HG03108 (cell line): ENCODE data around the gene CCNI2.

Experiments used
- ATAC-seq: cut with Tn5 transposase; IDR thresholded peaks from one replicate; pipeline ENCODE4 v1.9.1; 2021; ENCODE audit warnings: moderate library complexity; ENCODE audit not compliant: unreplicated experiment

CCNI2 gene

GRCh38 chr5:132764671-132765238 is 17.5 kb downstream of the CCNI2 start:
- ATAC-seq: no peak

- ATAC-seq: no peak
Measured at GRCh38 chr5:132765311-132766019, 18.2 kb downstream of the CCNI2 start.

- no peak for ATAC-seq
Measured at GRCh38 chr5:132766020-132766805, 19.0 kb downstream of the CCNI2 start.

- no peak for ATAC-seq
Measured at GRCh38 chr5:132766806-132767055, 19.5 kb downstream of the CCNI2 start.

- no peak for ATAC-seq
Measured at GRCh38 chr5:132767150-132767549, 19.9 kb downstream of the CCNI2 start.

GRCh38 chr5:132768485-132768868 is 21.3 kb downstream of the CCNI2 start:
- ATAC-seq: no peak

- no peak for ATAC-seq
Measured at GRCh38 chr5:132770476-132771159, 23.4 kb downstream of the CCNI2 start.

- ATAC-seq: no peak
Measured at GRCh38 chr5:132771503-132771998, 24.3 kb downstream of the CCNI2 start.

- ATAC-seq: no peak
Measured at GRCh38 chr5:132772291-132773070, 25.3 kb downstream of the CCNI2 start.

GRCh38 chr5:132773114-132773513 is 25.9 kb downstream of the CCNI2 start:
- no peak for ATAC-seq

GRCh38 chr5:132773601-132774355 is 26.6 kb downstream of the CCNI2 start:
- ATAC-seq: no peak

GRCh38 chr5:132774406-132774805 is 27.2 kb downstream of the CCNI2 start:
- no peak for ATAC-seq

GRCh38 chr5:132774896-132775295 is 27.7 kb downstream of the CCNI2 start:
- ATAC-seq: no peak

- no peak for ATAC-seq
Measured at GRCh38 chr5:132775476-132775961, 28.3 kb downstream of the CCNI2 start.

- ATAC-seq: peak; percentile 14
Measured at GRCh38 chr5:132776131-132776937, 29.1 kb downstream of the CCNI2 start.

- ATAC-seq: peak; percentile 11
Measured at GRCh38 chr5:132776938-132777208, 29.6 kb downstream of the CCNI2 start.

- peak; percentile 55 for ATAC-seq
Measured at GRCh38 chr5:132777209-132778069, 30.2 kb downstream of the CCNI2 start, which contains the start of gene SEPTIN8. TSS of gene SEPTIN8 (minus strand) at chr5:132777239. CDS start at chr5:132777137, 102 bp downstream.

GRCh38 chr5:132778129-132778528 is 30.9 kb downstream of the CCNI2 start:
- ATAC-seq: no peak
